Psoas muscle (tissue), 8 donors: ENCODE measurements around the gene MTRF1L. TPM values are rescaled to one million over a fixed set of nuclear protein-coding genes. Genes with fewer than 3 reads are reported as not detected.
A peak's percentile ranks its signal among the peaks of the same experiment; 100 is the strongest.

Experiments
- ATAC-seq, 4 donors: fragments of 200-7000 bp; cut with Tn5 transposase; one replicate each; pipeline ENCODE4 v1.9.1; 2020; ENCODE audit warnings: moderate library complexity in 3 of 4, mild to moderate bottlenecking in 2 of 4
- DNase-seq, 2 donors: peaks; one replicate each; pipeline ENCODE4 v3.0.0-alpha.2; 2020
- H3K27ac ChIP-seq: fragments of 200-600 bp; one replicate; pipeline ENCODE4 v1.8.0; 2022
- H3K27me3 ChIP-seq, 3 donors: fragments of 200-600 bp in 1 of 3; one replicate each; pipeline versions ENCODE4 v1.6.1 to v1.8.0; 2013 to 2022; ENCODE audit warnings: low read length in 2 of 3, mild to moderate bottlenecking in 2 of 3, moderate library complexity in 1 of 3; ENCODE audit not compliant: insufficient read depth in 3 of 3
- H3K36me3 ChIP-seq, 2 donors: fragments of 200-600 bp in 1 of 2; one replicate each; pipeline versions ENCODE4 v1.6.1 to v1.8.0; 2013 to 2022; ENCODE audit warnings: low read depth in 1 of 2, mild to moderate bottlenecking in 1 of 2, moderate library complexity in 1 of 2; ENCODE audit not compliant: insufficient read depth in 1 of 2
- H3K4me1 ChIP-seq: fragments of 200-600 bp; one replicate; pipeline ENCODE4 v1.8.0; 2022
- H3K4me3 ChIP-seq: fragments of 200-600 bp; one replicate; pipeline ENCODE4 v1.8.0; 2022; ENCODE audit warnings: mild to moderate bottlenecking
- H3K9me3 ChIP-seq: fragments of 200-600 bp; one replicate; pipeline ENCODE4 v1.8.0; 2022
- WGBS, 3 donors: extraction: QIAGEN DNeasy Blood & Tissue Kit; methylation state at CpG; one replicate each; pipeline versions ENCODE4 v1.1.6 to v1.1.7; 2013; 5-methylcytosine and 5-hydroxymethylcytosine counted together
- intact Hi-C, 2 donors: fragments of 100-400 bp; cut with DNase I; formaldehyde crosslinking; loops; one replicate each; pipeline versions ENCODE4 v1.11.0 to v1.14.2; 2022
- long read RNA-seq, 2 donors: library from polyadenylated mRNA; unstranded; transcript quantifications; one replicate each; pipeline ENCODE4 v2.0.0, GENCODE V29; 2021
- polyA plus RNA-seq, 3 donors: library from polyadenylated mRNA; stranded (reverse); fragments of 200-250 nt; gene quantifications; one replicate each; pipeline ENCODE4 v1.2.3, GENCODE V29; 2013
- total RNA-seq, 4 donors: library from RNA; stranded (reverse); fragmentation: NEBNext Ultra II Directional in 2 of 4; extraction: Animal tissue kit (Norgen Biotek cat#: 25700) in 2 of 4; gene quantifications; one replicate each; pipeline versions ENCODE4 v1.2.1 to v1.2.4, GENCODE V29; 2021 to 2023
- TF ChIP-seq, protein P1 (sequence below): fragments of 200-600 bp; IDR thresholded peaks from one replicate; pipeline ENCODE4 v1.8.0; 2022; ENCODE audit warnings: antibody characterized with exemption
- donor health status: healthy with polysubstance abuse.
- donor health status: DM: no; HTN: no; CAD: no; lungs with moderate emphysema.
- donor health status: Bipolar disorder and iron deficiency.
- donor health status: healthy.
- donor health status: DM: yes; HTN: yes; CAD: no.
- donor health status: DM: no; HTN: no; CAD: no.
- donor health status: DM: no; HTN: no; CAD: no.
- donor health status: DM: yes; HTN: yes; CAD: no.

The MTRF1L gene, protein sequence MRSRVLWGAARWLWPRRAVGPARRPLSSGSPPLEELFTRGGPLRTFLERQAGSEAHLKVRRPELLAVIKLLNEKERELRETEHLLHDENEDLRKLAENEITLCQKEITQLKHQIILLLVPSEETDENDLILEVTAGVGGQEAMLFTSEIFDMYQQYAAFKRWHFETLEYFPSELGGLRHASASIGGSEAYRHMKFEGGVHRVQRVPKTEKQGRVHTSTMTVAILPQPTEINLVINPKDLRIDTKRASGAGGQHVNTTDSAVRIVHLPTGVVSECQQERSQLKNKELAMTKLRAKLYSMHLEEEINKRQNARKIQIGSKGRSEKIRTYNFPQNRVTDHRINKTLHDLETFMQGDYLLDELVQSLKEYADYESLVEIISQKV
- 10 to 100 TPM; 20.3 to 45.1 (median 24.8) TPM for total RNA-seq
- 10 to 100 TPM; 24.2 to 55.9 (median 42.5) TPM for polyA plus RNA-seq
- long read RNA-seq, donor 1, transcript MTRF1L-208 (7 exons, 3,651 nt) = minor isoform, 5 of 32 reads
- long read RNA-seq, donor 1, transcript MTRF1L-203 (7 exons, 3,676 nt) = major isoform, 16 of 32 reads
- long read RNA-seq, donor 1, transcript MTRF1L-202 (6 exons, 3,539 nt) = minor isoform, 8 of 32 reads
- long read RNA-seq, donor 1, partial matches to known transcripts = 1 of 32 reads
- long read RNA-seq, donor 1, other reads (novel, unspliced or antisense) = 2 of 32 reads
- long read RNA-seq, donor 2, transcript MTRF1L-202 (6 exons, 3,539 nt) = minor isoform, 6 of 79 reads
- long read RNA-seq, donor 2, transcript MTRF1L-208 (7 exons, 3,651 nt) = minor isoform, 13 of 79 reads
- long read RNA-seq, donor 2, transcript MTRF1L-203 (7 exons, 3,676 nt) = major isoform, 38 of 79 reads
- long read RNA-seq, donor 2, partial matches to known transcripts = 4 of 79 reads
- long read RNA-seq, donor 2, other reads (novel, unspliced or antisense) = 15 of 79 reads

DNA sequence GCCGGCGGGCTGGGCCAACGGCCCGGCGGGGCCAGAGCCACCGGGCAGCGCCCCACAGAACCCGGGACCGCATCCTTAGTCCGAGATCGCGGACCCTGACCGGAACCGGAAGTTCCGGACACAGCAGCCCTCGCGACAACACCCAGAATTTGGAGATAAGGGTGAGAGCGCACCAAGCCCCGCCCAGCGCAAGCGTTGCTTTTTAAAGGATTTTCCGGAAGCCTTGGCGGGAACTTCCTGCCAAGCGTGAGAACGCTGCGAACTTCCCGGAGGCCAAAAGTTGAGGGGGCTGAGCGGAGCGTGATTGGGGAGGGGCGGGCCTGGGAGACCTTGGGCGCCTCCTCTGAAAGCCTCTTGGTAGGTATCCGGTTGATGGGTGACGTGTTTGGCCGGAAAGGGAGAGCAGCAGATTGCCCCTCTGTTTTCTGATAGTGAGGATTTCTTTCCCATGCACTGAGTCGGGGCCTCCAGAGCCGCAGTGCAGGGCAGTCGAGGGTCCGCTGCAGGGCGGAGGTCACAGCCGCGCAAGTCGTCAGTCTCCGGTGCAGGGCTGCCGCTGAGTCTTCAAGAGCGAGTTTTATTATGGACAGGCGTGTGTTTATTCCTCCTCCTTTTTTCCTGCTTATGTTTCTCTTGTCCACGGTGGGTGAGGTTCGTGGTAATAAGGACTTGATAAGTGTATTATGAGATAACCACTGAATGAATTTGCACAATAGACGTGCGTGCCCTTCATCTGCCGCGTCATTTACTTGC, at the start of gene MTRF1L:
Gene MTRF1L (minus strand): TSS at position 97 of the 753 bp plus-strand sequence. CDS start 24 bp downstream, at position 73.
- DNase-seq (peak; percentile 93 to 96), ATAC-seq (peak; percentile 98 to 99 (median 99))
- H3K27me3 ChIP-seq = no peaks in the 10 kb centered on the region
- peak within 1 kb of the TSS; percentile 75 for H3K4me3 ChIP-seq
- TF ChIP-seq, protein P1, sequence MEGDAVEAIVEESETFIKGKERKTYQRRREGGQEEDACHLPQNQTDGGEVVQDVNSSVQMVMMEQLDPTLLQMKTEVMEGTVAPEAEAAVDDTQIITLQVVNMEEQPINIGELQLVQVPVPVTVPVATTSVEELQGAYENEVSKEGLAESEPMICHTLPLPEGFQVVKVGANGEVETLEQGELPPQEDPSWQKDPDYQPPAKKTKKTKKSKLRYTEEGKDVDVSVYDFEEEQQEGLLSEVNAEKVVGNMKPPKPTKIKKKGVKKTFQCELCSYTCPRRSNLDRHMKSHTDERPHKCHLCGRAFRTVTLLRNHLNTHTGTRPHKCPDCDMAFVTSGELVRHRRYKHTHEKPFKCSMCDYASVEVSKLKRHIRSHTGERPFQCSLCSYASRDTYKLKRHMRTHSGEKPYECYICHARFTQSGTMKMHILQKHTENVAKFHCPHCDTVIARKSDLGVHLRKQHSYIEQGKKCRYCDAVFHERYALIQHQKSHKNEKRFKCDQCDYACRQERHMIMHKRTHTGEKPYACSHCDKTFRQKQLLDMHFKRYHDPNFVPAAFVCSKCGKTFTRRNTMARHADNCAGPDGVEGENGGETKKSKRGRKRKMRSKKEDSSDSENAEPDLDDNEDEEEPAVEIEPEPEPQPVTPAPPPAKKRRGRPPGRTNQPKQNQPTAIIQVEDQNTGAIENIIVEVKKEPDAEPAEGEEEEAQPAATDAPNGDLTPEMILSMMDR = no peak
- H3K4me1 ChIP-seq = peaks cover 33% of the 10 kb centered on the region
- intact Hi-C loops = no loop called here
- H3K9me3 ChIP-seq = no peaks in the 10 kb centered on the region
- H3K27ac ChIP-seq = peak within 1 kb of the TSS; percentile 86
- peaks cover 0 to 8% of the 10 kb centered on the region in 2 donors for H3K36me3 ChIP-seq
- WGBS, 3 donors = 0% methylated on average over 49 to 52 of the region's 52 CpGs

DNA sequence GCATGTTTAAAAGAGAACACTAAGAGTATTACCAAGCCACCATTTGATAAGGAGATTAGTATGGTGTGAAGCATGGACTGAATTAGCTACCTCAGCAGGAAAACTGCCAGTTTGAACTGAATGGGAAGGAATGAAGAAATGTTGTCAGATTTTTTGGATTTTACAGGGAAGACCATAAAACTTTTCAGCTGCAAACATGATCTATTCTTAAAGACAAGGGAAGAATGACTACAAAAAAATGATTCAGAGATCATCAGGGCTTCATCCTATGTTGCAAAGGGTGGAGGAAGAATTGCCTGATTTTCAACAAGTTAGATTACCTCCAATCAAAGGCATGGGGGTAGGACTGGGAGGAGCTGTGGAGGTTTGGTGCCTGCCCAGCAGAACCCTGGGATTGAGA, 49.3 kb upstream of the MTRF1L start:
- no peak for ATAC-seq
- intact Hi-C loops = no loop called here
- Histone ChIP-seq H3K9me3 (no peaks in the 10 kb centered on the region), H3K27ac (no peak overlapping the region), H3K4me1 (no peaks in the 10 kb centered on the region), H3K27me3 (no peaks in the 10 kb centered on the region), H3K36me3 (no peaks in the 10 kb centered on the region), H3K4me3 (no peak overlapping the region)
- no peak for DNase-seq
- TF ChIP-seq, protein P1 = no peak

GRCh38 chr6:153048631-153049030, 46.1 kb upstream of the MTRF1L start:
- no peaks in the 10 kb centered on the region for H3K36me3 ChIP-seq
- no peaks in the 10 kb centered on the region for H3K27me3 ChIP-seq
- peaks cover 6% of the 10 kb centered on the region for H3K4me1 ChIP-seq
- no peak for DNase-seq
- ATAC-seq = no peak
- H3K4me3 ChIP-seq = no peak overlapping the region
- TF ChIP-seq, protein P1 = no peak
- H3K9me3 ChIP-seq = no peaks in the 10 kb centered on the region
- intact Hi-C loops = no loop called here
- 94 to 95% (median 95%) methylated on average over 3 of the region's 3 CpGs for WGBS, 3 donors
- H3K27ac ChIP-seq = no peak overlapping the region

GRCh38 chr6:153047386-153047785, 44.9 kb upstream of the MTRF1L start:
- no peak overlapping the region for H3K4me3 ChIP-seq
- intact Hi-C loops = no loop called here
- DNase-seq (no peak), ATAC-seq (no peak)
- TF ChIP-seq, protein P1 = no peak
- H3K27me3 ChIP-seq = no peaks in the 10 kb centered on the region
- H3K4me1 ChIP-seq = peaks cover 7% of the 10 kb centered on the region
- H3K9me3 ChIP-seq = no peaks in the 10 kb centered on the region
- H3K27ac ChIP-seq = no peak overlapping the region
- whole genome bisulfite sequencing, 3 donors = 74 to 93% (median 92%) methylated on average over 2 of the region's 2 CpGs
- no peaks in the 10 kb centered on the region for H3K36me3 ChIP-seq
